CD4-positive, alpha-beta T cell treated with Interleukin-4 for 1 hour (primary cell): Measurements from ENCODE around the gene MAGEB17.

Experiments
- DNase-seq, 2 donors: peaks; one replicate each; pipeline ENCODE4 v3.0.0-alpha.2; 2020 to 2022

MAGEB17 gene

GRCh38 chrX:16212024-16212423 lies 44.7 kb downstream of the MAGEB17 start:
- DNase-seq = no peak

GRCh38 chrX:16212436-16212835 lies 45.2 kb downstream of the MAGEB17 start:
- DNase-seq = no peak

GRCh38 chrX:16213961-16214360 lies 46.7 kb downstream of the MAGEB17 start:
- DNase-seq = no peak

- no peak for DNase-seq
Measured at GRCh38 chrX:16215660-16216059, 48.4 kb downstream of the MAGEB17 start.
